Measurements from ENCODE around the gene GPR141.
"Not testable (repeated sequence)": the region's sequence is repeated elsewhere in the genome, so short reads cannot be mapped to it uniquely, and the experiment has no call there.

The GPR141 gene

DNA sequence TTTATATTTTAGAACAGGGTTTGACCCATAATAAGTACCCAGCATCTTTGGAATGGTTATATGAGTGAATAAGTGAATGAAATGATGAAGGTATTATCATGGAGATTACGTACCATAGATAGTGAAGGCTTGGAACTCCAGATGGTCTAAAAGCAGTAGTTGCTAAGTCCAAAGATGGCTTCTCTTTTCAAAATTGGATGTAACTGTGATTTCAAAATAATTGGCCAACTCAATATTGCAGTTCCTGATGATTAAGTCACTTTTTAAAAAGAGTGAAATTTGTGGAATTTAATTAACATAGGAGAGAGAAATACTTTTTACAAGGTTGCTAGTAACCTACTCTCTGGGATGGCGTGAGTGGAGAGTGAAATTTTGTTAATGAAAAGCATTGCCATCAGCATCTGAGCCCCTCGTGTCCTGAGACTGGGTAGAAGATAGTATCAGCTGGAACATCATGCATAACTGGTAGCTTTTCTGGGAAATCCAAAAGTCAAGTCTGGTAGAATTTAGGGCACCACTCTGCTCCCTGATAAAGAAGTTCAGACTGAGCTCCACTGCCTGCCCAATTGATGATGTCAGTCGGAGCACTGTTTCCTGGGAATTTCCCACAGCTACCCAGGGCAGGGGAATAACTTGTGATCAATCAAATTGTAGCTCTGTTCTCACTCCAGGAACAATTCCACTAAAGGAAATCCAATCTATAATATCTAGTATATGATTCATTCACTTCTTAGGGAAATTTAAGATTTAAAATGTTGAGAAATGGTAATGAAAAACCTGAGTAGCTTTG is 3.2 kb downstream of the GPR141 start:
- no peak for DNase-seq (ENCODE audit: low spot score)

DNA sequence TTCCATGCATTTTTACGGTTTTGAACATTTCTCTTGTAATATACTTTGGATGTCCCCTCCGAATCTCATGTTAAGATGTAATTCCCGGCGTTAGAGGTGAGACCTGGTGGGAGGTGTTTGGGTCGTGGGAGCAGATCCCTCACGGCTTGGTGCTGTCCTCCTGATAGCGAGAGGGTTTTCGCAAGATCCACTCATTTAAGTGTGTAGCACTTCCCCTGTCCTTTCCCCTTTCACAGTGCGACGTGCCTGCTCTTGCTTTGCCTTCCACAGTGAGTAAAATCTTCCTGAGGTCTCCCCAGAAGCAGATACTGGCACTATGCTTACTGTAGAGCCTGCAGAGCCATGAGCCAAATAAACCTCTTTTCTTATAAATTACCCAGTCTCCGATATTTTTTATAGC is 6.6 kb downstream of the GPR141 start:
- DNase-seq (ENCODE audit: low spot score), result peak; percentile 28

DNA sequence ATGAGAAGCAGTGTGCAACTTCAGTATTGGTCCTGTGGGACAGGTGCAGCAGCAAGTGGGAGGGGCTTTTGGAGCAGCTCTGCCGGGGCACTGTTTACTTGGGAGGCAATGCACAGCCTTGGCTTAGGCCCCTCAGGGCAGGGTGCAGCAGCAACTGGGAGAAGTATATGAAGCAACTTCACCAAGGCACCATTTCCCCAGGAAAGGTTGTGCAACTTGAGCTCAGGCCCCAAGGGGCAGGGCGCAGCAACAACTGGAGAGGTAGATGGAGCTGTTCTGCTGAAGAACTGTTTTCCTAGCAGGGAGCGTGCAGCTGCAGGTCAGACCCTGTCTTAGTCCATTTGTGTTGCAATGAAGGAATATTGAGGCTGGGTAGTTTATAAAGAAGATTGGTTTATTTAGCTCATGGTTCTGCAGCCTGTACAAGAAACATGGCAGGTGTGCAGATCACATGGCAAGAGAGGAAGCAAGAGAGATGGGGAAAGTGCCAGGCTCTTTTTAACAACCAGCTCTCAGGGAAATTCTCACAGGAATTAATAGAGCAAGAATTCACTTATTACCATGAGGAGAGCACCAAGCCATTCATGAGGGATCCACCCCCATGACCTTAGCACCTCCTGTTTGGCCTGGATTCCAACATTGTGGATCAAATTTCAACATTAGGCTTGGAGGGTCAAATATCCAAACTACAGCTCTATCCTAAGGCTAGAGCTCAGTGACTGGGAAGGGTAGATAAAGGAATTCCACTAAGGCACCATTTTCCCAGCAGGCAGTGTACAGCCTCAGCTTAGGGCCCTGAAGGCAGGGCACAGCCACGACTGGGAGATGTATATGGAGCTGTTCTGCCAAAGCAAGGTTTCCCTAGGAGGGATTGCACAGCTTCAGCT is 10.9 kb downstream of the GPR141 start:
- DNase-seq (ENCODE audit: low spot score), result no peak

DNA sequence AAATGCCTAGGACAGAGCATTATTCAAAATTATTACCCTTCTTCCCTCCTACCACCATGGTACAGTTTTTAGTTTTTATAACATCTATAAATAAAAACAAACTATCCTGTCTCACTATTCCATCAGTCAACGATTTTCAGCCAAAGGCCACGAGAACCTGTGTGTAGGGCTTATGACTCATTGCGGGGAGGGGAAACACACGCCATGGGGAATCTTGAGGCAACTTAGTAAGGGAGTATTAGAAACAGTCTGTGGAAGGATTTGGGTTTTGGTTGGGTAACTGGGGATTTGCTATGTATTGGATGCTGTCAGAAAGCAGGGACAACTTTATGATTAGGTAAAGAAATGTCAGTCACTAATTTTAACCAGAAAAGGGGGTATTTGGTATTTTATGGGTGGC is 14.7 kb downstream of the GPR141 start:
- DNase-seq (ENCODE audit: low spot score), result no peak

DNA sequence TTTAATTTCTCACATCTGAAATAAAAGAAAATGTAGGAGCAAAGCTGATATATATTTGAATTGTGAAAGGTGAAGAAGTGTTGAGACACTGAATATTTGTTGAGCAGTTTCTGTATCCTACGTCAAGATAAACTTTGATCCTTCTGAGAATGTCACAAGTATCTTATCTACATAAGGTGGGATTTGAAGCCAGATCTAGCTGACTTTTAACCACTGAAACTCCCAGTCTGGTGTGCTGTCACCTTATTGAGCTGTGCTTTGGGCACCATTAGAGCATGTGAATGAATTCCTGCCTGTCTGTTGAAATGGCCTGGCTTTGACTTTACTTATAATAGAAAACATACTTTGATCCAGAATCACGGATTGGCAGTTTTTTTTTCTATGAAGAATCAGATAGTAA is 15.2 kb downstream of the GPR141 start:
- DNase-seq (ENCODE audit: low spot score), result no peak

DNA sequence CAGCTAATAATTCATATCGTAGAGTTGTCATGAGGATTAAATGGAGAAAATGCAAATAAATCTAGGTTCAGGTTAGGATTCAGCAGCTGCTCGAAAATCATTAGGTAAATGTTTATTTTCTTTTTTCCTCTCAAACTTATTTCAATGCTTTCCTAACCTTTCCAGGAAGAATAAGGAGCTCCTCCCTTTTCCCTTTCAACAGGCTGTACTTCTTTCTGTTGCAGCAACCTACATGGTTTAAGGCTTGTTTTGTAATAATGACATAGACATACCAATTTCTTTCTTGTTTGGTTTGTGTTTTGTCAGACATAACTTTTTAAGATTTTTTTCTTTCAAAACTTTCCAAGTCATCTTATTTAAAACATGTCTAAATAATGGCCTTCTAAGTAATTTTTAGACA is 18.2 kb downstream of the GPR141 start:
- no peak for DNase-seq (ENCODE audit: low spot score)

DNA sequence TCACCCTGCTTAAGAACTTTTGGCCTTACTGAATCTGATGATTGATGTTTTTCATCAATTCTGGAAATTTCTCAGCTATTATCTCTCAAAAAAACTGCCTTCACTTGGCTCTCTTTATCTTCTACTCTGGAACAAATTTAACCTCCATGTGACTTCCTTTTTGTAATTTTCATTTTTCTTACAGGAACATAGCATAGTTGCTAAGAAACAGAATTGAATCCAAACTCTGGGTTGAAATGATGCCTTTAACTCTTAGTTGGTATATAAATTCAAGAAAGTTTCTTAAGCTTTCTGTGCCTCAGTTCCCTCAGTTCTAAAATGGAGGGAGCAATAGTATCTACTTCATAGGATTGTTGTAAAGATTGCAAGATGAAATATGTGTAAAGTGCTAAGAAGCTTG is 19.8 kb downstream of the GPR141 start:
- DNase-seq (ENCODE audit: low spot score), result no peak

DNA sequence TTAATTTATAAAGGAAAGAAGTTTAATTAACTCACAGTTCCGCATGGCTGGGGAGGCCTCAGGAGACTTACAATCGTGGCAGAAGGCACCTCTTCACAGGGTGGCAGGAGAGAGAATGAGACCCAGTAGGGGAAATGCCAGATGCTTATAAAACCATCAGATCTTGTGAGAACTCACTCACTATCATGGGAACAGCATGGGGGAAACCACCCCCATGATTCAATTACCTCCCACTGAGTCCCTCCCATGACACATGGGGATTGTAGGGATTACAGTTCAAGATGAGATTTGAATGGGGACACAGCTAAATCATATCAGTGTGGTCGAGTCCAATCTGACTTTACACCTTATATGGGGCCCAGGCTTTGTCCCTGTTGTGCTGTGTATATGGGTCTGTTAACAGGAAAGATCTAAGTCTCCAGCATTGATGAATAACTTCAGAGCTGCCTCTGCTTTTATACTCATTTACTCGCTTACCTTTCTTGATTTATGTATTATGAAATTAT is 20.8 kb downstream of the GPR141 start:
- not testable (repeated sequence) for DNase-seq (ENCODE audit: low spot score)

DNA sequence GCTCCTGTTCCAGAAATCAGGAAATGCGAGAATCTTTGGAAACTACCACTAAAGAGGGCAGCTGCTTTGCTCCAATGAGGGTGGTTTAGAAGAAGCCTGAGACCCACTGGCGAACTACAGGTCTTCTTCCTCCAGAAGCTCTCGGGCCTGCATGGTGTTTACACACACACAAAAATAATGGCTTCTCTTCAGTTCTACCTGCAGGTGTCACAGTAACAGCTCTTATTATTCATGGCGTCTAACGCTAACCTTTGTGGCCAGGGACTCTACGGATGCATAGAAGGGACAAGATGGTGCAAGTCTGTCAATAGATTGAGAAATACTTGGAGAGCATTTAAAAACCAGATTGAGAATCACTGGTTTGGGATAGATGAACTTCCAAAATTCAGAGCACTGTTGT is 22.4 kb downstream of the GPR141 start:
- no peak for DNase-seq (ENCODE audit: low spot score)

DNA sequence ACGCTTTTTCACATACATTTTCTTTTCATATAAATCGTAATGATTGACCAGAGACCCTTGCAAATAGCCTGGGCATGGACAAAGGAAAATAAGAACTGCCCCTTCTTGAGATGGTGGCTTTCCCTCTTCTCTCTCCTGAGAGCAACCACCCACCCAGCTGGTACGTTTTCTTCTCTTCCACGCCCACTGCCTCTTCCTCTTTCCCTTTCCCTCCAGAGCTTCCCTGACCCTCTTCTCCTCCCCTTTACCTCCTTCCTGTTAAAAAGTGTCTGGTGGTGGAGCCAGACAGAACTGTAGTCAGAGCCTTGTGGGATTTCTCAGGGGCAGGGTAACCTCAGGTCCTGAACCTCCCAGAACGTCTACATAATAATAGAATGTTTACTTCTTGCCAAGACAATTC is 23.2 kb downstream of the GPR141 start:
- DNase-seq (ENCODE audit: low spot score), result no peak

DNA sequence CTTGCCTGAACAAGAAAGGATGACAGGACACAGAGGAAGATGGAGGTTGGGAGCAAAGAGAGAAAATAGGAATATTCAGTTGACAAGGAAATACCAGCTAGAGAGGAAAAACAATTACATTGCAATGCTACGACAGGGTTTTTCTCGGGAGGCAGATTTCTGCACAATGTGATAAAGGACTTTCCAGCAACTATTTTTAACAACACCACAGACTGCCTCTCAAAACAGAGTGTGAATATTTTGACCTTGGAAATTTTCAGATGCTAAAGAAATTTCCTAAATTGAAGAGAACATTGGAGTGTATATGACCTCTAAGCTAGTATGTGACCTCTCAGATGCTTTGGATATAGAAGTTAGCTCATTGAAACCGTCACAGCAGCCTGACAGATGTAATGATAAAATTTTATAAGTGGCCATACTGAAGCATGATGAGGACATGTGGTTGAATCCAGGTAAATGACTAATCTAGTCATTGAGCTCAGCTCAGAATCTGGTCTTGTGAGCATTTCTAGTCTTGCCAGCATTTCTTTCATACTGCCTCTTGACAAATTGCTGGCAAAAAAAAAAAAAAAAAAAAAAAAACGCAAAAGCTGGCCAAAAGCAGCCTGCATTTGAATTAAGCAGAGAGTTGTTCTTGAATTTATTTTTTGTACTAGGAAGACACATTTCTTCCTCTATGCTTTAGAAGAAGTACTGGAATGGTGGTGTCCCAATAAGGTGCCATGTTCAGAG is 24.4 kb downstream of the GPR141 start:
- no peak for DNase-seq (ENCODE audit: low spot score)

DNA sequence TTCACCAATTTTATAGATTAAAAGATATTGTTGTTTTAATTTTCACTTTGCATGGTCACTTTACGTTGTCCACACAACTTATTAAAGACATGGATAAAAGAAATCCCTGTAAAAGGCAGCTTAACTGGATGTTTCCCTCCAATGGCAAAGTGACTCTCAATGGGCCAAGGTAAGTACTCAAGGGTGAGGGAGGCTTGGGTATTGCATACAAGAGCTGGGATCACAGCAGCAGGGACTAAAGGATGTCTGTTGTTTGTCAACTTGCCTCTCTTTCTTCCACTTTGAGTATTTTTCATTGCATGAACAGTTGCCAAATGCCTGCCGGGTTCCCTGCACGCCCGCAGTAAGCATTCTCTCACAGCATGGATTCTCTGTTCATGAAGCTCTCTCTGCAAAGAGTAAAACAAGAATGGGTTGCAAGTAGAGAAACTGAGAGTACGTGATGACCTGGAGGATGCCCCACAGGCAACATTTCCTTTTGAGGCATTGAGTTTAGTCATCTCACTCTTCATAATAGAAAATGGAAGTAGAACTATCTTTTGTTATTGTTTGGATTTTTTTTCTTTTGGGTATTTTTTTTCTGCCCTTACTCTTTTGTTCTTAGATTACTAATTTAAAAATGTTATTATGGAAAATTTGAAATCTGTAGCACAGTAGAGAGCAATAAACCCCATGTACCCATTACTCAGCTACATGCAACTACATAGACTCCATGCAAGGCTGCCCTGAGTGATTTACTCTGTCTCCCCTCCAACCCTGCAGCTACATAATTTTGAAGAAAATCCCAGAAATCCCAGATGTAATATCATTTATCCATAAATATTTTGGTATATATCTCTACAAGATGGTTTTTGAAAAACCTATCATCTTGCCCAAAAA is 26.3 kb downstream of the GPR141 start:
- no peak for DNase-seq (ENCODE audit: low spot score)

DNA sequence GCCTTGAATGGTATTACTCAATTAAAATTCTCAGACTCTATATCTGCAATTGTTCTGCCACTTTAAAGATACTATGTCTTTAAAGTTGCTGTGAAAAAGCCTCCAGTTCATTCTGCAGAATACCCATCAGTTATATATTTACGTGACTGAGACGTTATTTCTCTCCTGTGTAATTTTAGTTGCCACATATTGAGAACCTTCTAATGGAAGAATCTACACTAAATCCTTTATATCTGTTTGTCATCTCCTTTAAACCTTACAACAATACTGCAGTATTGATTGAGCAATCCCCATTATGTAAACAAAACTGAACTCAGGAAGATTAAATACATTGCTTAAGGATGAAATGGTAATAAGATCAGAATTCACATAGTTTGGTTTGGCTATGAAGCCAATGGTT is 30.0 kb downstream of the GPR141 start:
- no peak for DNase-seq (ENCODE audit: low spot score)

DNA sequence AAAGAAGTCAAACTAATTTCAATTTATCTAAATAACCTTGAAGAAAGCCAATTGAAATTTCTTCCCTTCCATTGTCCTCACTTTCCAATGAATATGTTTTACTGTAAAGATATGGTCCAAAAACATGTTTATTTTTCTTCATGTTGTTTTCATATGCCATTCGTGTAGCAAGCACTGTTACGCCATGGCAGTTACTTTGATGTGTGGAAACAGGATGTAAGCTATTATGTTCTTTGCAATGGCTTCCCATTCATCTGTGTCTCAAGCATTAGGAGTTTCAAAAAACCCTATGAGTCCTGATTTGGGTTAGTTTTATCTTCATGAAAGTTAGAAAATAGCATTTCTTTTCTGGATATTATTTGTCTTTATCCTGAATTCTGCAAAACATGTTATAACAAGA is 31.0 kb downstream of the GPR141 start:
- DNase-seq (ENCODE audit: low spot score), result no peak

DNA sequence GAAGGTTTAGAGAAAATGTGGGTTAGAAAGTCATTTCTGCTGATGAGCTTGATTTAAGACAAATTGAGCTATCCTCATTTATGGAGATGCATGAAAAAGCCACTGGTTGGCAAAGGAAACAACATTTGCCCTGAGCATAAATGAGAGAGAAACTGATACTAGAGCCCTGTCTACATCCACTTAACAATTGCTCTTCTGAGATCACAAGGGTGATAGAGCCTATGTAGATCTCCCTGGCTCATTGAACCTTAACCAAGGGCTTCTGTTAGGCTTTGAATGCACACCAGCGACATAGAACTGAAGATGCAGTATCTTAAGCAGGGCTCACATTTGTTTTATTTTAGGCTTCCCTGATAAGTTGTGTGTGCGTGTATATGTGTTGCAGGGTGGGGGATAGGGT is 35.0 kb downstream of the GPR141 start:
- no peak for DNase-seq (ENCODE audit: low spot score)

DNA sequence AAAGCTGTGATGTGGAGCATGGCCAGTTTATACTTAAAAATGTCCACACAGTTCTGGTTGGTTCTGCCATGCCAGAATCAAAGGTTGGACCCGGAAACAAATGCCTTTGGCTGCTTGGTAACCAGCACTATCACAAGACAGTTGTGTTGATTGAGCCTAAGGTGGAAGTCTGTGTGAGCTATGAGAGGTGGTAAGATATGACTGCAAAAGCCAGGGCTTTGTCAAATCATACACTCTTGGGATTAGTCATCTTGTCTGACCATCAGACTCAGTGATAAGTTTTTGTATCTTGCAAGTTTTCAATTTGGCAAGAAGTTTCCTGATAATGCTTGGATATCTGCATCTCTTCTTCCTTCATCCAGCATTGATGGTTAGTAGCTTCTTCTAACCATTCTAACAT is 35.5 kb downstream of the GPR141 start:
- no peak for DNase-seq (ENCODE audit: low spot score)

DNA sequence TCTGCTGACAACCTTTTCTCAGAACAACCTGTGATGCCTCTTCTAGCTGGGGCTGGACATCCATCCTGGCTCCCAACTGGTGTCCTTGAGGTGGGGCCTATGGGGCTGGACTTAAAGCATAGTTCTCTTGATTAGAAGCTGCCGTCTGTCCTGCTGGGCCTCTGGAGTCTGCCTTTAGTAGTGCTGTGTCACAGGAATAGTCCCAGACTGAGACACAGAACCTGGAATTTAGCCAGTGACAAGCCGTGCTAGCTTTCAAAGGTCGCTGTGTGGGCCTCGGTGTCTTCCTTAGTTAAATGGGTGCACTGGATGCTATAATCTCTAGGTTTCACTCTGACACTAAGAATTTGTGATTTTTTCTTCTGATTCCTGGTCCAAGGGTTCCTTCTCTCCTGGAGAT is 41.2 kb downstream of the GPR141 start:
- peak; percentile 37 for DNase-seq (ENCODE audit: low spot score)

DNA sequence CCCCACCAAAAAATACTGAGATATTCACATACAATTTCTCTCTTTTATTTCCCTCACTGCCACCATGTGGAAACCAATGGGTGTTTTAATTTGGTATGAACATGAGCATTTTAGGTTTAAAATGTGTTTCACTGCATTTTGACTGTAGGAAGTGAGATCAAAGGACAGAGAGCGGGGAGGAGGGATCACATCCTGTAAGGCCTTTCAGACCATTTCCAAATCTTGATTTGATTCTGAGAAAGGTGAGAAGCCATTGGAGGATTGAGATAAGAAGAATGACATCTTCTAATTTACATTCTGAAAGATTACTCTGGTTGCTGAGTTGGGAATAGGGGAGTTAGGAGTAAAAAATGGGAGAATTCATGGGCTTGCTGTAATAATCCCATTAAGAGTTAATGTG is 42.5 kb downstream of the GPR141 start:
- DNase-seq (ENCODE audit: low spot score), result no peak

DNA sequence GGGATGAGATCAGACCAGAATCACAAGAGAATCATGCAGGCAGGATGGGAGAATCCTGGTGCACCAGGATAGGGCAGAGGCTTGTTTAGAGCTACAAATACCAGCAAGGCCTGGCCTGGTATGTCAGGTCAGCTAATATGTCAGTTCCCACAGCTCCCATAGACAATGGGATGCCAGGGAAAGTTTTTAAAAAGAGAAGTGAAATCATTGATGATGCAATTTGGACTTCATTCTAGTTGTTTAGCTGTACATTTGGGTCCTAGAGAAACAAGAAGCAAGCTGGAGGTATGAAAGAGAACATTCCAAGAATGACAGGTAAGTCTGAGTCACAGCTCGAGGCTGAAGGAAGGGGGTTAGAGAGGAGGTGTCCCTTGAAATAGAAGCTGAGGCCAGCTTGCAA is 45.2 kb downstream of the GPR141 start:
- peak; percentile 60 for DNase-seq (ENCODE audit: low spot score)

DNA sequence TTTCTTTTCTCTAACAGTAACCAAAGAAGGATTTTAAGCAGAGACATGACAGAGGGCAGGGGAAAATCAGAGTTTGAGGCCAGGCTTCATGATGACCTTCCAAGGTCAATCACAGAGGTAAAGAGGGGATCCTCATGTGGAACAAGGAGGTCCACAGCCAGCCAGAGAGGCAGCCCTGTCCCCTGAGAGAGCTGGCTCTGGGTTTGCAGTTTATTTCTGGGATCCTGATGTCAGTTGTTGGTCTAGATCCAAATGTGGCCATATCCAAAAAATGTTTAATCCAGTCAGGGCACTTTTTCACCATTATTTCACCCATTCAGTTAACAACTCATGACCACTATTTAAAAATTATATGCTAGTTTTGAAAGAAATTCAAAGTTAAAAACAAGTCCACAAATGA is 45.6 kb downstream of the GPR141 start:
- no peak for DNase-seq (ENCODE audit: low spot score)

DNA sequence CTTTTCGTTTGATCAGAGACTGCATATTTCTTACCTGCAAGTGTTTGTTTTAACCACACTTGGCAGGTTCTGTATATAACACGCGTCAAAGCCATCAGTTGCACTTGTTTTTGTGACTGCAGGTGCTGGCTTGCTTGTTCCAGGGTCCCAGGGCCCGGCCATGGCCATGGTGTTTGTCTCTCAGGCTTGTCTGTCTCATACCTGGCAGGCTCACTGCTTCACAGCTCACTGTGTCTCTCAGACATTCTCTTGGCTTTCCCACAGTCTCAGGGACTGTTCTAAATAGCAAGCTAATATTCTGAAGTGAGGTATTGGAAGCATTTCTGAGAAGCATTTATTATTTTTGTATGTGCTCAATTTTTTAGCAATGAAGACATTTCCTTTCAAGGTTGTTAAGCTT is 46.9 kb downstream of the GPR141 start:
- DNase-seq (ENCODE audit: low spot score), result no peak

DNA sequence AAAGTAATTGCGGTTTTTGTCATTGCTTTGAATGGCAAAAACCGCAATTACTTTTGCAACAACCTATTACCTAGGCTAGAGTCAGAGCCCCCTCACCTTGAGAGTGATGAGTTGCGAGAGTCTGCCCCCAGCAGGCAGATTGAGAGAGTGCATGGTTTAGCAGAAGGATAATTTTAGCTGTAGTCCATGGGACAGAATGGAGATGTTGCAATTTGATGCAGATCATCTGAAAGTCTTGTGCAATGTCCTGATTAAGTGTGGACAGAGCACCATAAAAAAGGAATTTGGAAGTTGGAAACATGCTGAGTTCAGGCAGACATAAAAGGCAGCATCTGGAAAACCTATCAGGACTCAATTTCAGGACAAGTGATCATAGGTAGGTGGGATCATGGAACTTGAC is 48.7 kb downstream of the GPR141 start:
- peak; percentile 72 for DNase-seq (ENCODE audit: low spot score)

All from pons (tissue), 1 donor.